ENCODE measurements around the gene RBM38. TPM values are rescaled to one million over a fixed set of nuclear protein-coding genes. Genes with fewer than 3 reads are reported as not detected.

RBM38 gene
- total RNA-seq, 1 experiment from 2014 or later: 52.7 TPM

DNA sequence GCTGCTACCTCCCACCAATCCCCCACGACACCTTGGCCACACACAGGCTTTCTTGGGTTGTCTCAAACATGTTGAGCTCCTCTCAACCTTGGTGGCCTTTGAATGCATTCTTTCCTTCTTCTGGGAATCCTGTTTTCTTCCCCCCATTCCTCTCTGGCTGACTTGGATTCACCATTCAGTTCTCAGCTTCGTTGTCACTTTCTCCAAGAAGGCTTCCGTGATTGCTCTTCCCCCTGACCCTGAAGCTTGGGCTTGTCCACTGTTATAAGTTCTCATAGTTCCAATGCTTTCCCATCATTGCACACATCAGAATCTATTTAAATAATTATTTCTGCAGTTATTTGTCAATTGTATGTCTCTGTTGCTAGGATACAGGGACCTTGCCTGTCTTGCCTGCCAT is 64.2 kb downstream of the RBM38 start:
- no peaks in the 10 kb centered on the region for H3K9me3 ChIP-seq (ENCODE audit: low read depth, low read length, poor library complexity, severe bottlenecking)
- POLR2A ChIA-PET (ENCODE audit: low non-redundant PET): no interaction called here
- no peak for TF ChIP-seq CTCF (conservative IDR thresholded peaks at IDR 0.05; ENCODE audit: low read depth, low read length)
- TF ChIP-seq EZH2 (IDR thresholded peaks at IDR 0.05; ENCODE audit: borderline replicate concordance, low read depth, low read length, poor library complexity, severe bottlenecking): no peak
- no peaks in the 10 kb centered on the region for H3K4me1 ChIP-seq (ENCODE audit: insufficient read depth, low read length, poor library complexity, severe bottlenecking)
- H3K36me3 ChIP-seq (ENCODE audit: insufficient read depth, low read length, poor library complexity, severe bottlenecking): no peaks in the 10 kb centered on the region
- CTCF ChIA-PET: no interaction called here
- intact Hi-C loops (cut with micrococcal nuclease; ENCODE audit: unreplicated experiment): no loop called here
- H3K27ac ChIP-seq (ENCODE audit: low read depth, low read length, poor library complexity, severe bottlenecking): no peak overlapping the region
- H3K27me3 ChIP-seq (replicated peaks; ENCODE audit: insufficient read depth, low read depth, low read length, poor library complexity): no peaks in the 10 kb centered on the region
- no TSS peak for BruUV-seq (replicated peaks)
- no peak overlapping the region for H3K4me3 ChIP-seq (ENCODE audit: low read depth, low read length, poor library complexity, severe bottlenecking)
- no peak for DNase-seq (ENCODE audit: low spot score)

- BruUV-seq (replicated peaks): no TSS peak
- ChIA-PET CTCF (no interaction called here), POLR2A (ENCODE audit: low non-redundant PET) (no interaction called here)
- H3K27me3 ChIP-seq (replicated peaks; ENCODE audit: insufficient read depth, low read depth, low read length, poor library complexity): no peaks in the 10 kb centered on the region
- no peaks in the 10 kb centered on the region for H3K9me3 ChIP-seq (ENCODE audit: low read depth, low read length, poor library complexity, severe bottlenecking)
- no peak for DNase-seq (ENCODE audit: low spot score)
- TF ChIP-seq EZH2 (IDR thresholded peaks at IDR 0.05; ENCODE audit: borderline replicate concordance, low read depth, low read length, poor library complexity, severe bottlenecking): no peak
- no peak for TF ChIP-seq CTCF (conservative IDR thresholded peaks at IDR 0.05; ENCODE audit: low read depth, low read length)
- H3K27ac ChIP-seq (ENCODE audit: low read depth, low read length, poor library complexity, severe bottlenecking): no peak overlapping the region
- no peaks in the 10 kb centered on the region for H3K36me3 ChIP-seq (ENCODE audit: insufficient read depth, low read length, poor library complexity, severe bottlenecking)
- intact Hi-C loops (cut with micrococcal nuclease; ENCODE audit: unreplicated experiment): no loop called here
- no peak overlapping the region for H3K4me3 ChIP-seq (ENCODE audit: low read depth, low read length, poor library complexity, severe bottlenecking)
- no peaks in the 10 kb centered on the region for H3K4me1 ChIP-seq (ENCODE audit: insufficient read depth, low read length, poor library complexity, severe bottlenecking)
Observed at GRCh38 chr20:57456116-57456515, 64.9 kb downstream of the RBM38 start.

DNA sequence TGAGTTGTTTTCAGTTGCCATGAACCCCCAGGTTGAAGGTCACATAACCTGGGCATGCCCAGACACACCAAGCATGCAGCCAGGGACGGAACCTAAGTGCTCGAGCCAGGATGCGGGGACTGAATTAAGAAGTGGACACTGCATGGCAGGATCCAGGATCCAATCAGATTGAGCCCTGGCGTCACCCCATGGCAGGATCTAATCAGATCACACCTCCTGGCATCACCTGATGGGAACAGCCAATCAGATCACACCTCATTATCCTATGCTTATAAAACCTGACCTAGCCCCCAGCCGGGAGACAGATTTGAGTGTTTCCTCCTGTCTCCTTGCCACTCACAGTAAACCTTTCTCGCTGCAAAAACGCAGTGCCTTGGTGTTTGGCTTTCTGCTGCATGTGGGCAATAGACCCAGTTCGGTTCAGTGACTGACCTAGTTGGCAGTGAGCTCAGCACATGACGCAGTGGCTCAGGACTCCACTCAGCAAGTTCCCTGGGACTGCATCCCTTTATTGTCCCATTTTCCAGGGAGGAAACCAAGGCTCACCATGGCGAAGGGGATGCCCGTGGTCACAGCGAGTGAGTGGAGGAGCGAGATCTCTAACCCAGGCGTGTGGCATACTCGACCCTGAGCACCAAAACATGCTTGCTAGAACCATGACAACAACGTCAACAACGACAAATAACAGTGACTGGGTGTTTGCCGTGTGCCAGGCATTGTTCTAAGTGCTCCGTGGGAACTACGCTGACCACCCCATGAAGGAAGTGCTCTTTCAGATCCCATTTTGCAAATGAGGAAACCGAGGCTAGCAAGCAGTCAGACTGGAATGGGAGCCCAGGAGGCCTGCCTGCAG is 66.3 kb downstream of the RBM38 start:
- no peaks in the 10 kb centered on the region for H3K36me3 ChIP-seq (ENCODE audit: insufficient read depth, low read length, poor library complexity, severe bottlenecking)
- no peak overlapping the region for H3K4me3 ChIP-seq (ENCODE audit: low read depth, low read length, poor library complexity, severe bottlenecking)
- CTCF ChIA-PET: no interaction called here
- intact Hi-C loops (cut with micrococcal nuclease; ENCODE audit: unreplicated experiment): no loop called here
- H3K4me1 ChIP-seq (ENCODE audit: insufficient read depth, low read length, poor library complexity, severe bottlenecking): no peaks in the 10 kb centered on the region
- H3K27ac ChIP-seq (ENCODE audit: low read depth, low read length, poor library complexity, severe bottlenecking): no peak overlapping the region
- TF ChIP-seq EZH2 (IDR thresholded peaks at IDR 0.05; ENCODE audit: borderline replicate concordance, low read depth, low read length, poor library complexity, severe bottlenecking) (no peak), CTCF (conservative IDR thresholded peaks at IDR 0.05; ENCODE audit: low read depth, low read length) (no peak)
- POLR2A ChIA-PET (ENCODE audit: low non-redundant PET): no interaction called here
- DNase-seq (ENCODE audit: low spot score): peak; percentile 29
- no TSS peak for BruUV-seq (replicated peaks)
- H3K27me3 ChIP-seq (replicated peaks; ENCODE audit: insufficient read depth, low read depth, low read length, poor library complexity): no peaks in the 10 kb centered on the region
- no peaks in the 10 kb centered on the region for H3K9me3 ChIP-seq (ENCODE audit: low read depth, low read length, poor library complexity, severe bottlenecking)

Data from A673 (cell line).